Activated CD4-positive, alpha-beta T cell treated with anti-CD3 and anti-CD28 coated beads, Interleukin-2, Interleukin-4, amounts not matched to agents 100 ng/mL and 50 ng/mL, durations not matched to agents 16 hours and 8 hours (primary cell): ENCODE measurements around the gene RHOBTB3.

Experiments used
- DNase-seq: peaks from one replicate; pipeline ENCODE4 v3.0.0-alpha.2; 2020; ENCODE audit warnings: low spot score

RHOBTB3 gene

DNA sequence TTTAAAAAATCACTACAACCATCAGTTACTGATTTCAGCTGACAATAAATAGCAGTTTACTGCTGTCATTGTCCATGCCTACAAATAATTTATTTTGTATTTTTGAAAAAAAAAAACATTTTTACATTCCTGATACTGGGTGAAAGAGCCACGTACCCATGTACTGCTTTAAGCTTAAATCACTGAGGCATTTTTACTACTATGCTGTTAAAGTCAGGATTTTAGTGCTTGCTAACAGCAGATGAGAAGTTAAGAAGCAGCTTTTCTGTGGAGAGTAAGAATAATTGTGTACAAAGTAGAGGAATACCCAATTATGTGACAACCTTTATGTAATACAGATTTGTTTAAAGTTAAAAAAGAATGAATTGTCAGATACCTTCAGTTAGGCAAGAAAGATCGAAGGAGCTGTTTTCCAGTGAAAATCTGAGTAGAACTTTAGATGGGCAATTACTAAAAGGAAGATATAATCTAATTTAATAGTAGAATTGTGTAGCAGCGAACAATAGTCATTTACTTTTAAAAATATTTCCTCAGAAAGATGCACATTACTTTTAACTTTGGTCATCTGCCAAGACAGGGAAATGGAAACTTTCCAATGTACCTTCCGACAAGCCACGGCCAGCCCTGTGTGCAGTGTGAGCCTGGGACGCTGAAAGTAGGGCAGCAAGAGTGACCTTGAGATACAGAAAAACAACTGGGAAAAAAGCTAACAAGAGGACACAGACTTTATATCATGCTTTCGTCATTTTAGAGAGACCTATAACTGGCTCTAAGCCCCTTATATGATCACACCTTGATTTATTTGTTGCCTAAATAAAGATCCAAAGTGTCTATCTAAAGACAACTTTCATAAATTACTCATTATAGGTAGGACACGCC, 39.9 kb downstream of the RHOBTB3 start:
- no peak for DNase-seq

DNA sequence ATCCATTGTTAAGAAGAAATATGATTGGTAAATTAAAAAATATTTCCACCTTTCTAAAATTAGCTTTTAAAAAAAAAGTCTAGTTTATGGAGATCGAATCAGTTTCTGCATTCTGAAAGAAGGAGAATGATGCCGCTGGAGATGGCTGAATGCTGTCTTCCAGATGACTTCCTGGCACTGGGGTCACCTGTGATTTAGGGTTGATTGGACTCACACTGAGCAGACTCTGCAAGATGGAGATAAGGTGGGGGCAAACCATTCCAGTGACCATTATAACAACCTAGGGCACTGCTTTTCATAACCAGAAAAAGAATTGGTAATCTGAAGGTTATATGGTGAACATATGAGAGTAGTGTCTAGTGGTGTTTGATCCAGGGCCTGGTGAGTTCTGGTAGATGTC, 40.8 kb downstream of the RHOBTB3 start:
- no peak for DNase-seq

DNA sequence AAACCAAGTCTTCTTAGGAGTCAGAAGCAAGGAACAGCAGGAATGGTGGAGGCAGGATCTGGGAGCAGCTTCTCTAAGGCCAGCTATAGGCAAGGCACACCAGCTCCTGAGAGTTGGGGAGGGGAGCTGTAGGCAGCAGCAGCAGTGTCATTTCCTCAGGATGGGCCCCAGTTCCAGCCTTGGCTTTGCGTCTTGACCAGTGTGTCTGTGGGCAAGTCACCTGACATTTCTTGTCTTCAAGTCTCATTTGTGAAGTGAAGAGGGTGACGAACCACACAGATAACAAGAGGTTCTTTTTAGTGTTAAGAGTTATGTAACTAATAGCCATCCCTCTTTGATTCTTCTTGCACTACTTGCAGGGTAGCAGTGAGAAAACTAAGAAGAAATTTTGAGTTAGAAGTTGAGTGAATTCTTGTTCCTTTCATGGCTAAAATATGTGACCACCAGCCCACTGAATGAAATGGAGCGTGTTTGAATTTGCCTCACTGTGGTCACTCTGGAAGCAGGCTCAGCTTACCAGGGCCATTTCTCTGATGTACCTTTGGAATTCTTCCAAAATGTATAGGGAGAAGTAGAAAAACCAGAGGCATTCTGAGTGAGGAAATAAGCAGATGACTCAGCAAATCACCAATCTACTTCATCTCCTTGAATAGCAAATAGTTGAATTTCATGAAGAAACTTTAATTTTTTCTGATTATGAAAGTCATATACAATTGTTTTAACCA, 42.4 kb downstream of the RHOBTB3 start:
- DNase-seq = no peak

DNA sequence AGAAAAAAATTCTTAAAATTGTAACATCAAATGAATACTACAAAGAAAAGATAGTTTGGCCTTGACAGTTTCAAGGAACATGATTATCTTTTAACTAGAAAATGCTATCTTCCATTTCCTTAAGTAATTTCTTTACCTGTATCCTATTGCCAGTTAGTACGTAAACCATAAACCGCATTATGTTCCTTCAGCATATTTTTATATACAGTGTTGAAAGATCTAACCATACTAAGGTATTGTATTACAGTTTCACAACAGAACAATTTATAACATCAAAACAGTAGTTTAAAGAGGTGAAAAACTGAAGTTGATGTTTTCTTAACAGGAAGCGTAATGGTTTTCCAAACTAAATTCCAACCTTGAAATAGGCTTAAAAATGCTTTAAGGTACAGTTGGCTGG, 46.3 kb downstream of the RHOBTB3 start:
- DNase-seq = no peak

DNA sequence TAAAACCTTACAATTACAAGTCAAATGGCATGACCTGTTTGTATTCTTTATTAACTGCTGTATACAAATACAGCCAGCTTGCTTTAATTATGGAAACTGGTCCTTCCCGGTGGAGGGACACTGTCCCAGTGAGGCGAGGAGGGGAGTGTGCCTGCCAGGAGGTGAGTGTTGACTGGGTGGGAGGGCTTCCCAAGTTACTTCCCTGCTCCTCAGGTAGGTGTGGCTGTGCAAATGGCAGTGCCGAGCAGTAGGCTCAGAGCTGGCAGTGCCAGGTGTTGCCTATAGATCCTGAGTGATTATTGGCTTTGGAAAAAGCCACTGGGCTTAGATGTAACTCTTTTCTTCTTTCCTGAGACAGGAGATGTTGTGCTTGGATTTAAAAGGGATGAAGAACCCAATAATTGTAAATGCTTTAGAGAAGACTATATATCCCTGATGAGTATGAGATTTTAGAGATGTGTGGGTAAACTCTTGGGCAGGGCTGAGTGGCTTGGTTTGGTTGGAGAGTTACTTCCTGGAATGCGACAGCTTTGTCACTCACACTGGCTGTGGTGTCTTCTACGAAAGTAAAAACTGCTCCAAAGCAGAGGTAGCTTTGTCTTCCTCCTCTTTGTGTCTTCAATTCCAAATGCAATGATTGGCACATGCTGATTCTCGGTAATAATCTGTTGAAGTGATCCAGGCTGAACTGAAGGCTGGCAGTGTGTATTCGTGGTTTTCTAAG, 47.7 kb downstream of the RHOBTB3 start:
- DNase-seq = no peak

DNA sequence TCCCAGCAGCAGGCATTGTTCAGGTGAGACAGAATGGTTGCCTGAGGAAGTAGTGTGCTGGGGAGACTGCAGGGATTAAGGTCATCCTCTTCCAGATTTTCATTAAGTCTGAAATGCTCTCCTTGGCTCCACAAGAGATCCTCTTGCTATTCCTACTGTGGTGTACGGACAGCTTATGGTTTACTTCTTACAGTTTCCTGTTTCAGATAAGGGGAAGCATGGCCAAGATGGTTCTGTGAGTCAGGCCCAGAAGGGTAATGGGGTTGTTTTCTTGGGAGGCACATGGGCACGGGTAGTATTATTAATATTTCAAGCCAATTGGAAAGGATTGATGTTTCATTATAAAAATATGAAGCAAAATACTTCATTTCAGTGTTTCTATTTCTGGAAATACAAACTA, 48.5 kb downstream of the RHOBTB3 start:
- no peak for DNase-seq

DNA sequence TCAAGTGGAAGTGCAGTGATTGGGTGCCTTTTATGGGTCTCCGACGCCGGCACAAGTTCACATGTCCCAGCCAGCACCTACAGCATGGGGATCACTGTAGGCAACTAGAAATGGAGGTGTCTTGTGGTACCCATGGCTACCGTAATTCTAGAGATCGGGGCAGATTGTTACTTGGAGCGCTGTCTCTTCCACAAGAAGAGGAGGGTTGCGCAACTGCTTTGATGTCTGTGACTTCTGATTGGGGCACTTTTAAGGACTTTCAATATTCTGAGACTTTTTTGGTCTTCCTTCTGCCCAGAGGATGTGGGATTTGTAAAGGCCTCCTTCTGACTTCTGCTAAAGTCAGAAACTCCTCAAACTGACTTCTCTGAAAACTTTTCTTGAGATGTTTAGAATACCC, 49.5 kb downstream of the RHOBTB3 start:
- no peak for DNase-seq

DNA sequence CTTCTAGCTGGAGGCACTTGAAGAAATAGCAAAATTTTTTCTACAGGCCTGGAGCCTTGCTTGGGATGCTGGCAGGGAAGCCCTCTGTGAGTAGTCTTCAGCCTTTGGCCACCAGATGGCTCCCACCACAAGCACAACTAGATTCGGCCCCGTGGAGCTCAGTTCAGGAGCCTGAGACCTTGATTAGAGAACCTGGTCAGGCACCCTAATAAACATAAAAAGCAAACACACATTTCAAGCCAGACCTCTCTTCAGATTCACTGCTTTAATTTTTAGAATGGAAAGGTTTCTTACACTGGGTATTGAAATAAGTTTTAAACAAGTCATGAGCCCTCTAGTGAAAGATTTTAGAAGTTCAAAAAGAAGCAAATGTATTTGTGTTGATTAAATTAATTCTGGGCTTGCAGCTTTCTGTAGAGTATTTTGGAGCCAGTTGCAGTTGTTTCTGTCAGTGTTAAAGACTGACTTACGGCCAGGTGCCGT, 50.0 kb downstream of the RHOBTB3 start:
- peak; percentile 77 for DNase-seq

DNA sequence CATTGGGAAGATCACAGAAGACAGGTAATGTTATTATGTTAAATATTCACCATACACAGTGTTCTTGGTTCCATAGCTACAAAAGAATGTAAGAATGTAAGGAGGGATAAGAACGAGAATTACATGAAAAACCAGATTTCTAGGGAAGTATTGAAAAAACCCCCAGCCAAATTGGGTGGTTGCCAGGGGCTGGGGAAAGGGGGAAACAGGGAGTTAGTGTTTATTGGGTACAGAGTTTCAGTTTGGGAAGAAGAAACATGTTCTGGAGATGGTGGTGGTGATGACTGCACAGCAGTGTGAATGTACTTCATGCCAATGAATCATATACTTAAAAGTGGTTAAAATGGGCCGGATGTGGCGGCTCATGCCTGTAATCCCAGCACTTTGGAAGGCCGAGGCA, 51.0 kb downstream of the RHOBTB3 start:
- no peak for DNase-seq

DNA sequence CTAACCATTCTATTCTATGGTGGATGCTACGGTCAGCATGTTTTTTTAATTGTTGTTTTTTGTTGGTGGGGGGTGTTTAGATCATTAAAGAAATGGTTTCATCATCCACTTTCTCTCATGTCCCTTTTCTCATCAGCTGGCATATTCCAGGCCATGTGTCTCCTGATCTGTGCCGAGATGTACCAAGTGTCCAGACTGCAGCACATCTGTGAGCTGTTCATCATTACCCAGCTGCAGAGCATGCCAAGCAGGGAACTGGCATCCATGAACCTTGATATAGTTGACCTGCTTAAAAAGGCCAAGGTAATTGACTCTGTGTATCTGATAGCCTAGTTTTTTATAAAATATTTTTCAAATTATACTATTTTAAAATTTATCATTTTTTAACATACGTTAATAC, 52.5 kb downstream of the RHOBTB3 start:
- no peak for DNase-seq

DNA sequence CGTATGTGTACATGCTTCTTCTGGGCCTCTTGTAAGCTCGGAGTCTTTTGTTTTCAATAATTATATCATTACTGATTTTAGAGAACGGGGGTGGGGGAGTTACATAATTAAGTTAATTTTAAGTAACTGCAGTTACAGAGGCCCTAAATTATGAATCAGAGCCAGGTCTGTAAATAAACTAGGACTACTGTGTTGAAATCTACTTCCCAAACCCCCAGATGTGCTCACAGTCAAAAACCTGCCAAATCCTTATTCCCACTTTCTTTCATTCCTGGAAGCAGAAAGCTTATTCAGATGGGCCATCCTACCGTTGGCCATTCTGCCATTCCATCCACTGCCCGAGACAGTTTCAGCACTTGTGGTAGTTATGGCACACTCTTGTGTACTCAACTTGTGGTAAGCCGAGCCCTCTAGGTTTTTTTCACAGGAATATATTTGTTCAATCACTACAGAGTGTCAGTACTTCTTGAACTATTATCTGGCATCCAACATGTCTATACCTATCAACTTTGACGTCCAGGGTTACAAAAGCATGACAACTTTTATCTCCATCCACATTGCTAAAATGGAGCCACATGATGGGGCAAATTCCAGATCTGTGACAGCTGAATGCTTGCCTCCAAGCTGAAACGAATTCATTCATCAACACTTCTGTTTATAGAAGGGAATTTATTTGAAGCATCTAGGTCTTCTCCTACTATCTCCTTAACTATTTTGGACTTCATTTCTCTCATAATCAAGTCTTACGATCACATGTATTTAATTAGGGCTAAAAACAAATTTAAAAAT, 53.6 kb downstream of the RHOBTB3 start:
- no peak for DNase-seq

DNA sequence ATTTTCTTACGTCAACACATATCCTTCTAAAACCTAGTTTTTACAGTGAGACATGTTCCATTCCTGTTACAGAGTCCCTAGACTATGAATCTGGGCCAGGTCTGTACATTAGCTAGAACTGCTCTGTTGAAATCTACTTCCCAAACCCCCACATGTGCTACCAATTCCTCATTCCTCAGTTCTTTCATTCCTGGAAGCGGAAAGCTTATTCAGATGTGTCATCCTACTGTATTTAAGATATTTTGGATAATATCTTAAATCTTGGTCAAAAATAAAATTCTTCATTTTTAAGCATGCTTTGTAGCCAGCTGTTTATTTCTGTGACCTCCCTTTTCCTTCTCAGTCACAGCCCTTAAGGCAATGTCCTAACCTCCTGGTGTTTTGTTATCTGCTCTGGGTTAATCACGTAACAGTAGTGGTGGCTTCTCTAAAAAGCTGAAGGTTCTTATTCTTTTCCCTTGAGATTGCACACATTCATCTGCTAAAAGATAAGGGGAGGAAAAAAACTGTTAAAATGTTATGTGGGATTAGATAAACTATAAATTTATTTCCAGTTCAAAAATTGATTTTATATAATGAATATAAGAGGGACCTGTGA, 55.8 kb downstream of the RHOBTB3 start:
- no peak for DNase-seq

DNA sequence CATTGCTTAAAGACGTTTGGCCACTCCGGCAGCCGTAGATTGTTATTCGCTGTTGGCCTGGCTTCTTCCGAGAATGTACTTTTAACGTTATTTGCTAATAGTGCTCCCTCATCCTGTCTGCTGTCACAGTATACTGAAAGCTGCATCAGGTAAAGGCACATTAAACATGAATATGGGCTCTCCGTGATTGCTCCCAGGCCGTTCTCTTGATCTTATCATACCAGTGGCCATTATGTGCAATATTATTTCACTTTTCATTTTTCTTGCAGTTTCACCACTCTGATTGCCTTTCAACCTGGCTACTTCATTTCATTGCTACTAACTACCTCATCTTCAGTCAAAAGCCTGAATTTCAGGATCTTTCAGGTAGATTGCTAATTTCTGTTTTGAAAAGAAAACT, 57.4 kb downstream of the RHOBTB3 start:
- no peak for DNase-seq

DNA sequence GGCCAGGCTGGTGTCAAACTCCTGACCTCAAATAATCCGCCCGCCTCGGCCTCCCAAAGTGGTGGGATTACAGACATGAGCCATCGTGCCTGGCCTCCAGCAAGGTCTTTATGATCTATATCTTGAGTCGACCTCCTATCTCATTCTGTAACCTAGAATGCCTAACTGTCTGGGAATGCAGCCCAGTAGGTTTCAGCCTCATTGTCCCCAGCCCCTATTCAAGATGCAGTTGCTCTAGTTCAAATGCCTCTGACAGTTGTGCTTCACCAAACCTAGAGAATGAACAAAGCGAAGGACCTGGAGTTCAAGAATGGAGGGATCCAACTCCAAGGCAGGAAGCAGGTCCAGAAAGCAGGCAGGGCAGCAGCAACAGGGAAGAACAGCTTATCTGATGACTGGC, 60.6 kb downstream of the RHOBTB3 start:
- DNase-seq = no peak

DNA sequence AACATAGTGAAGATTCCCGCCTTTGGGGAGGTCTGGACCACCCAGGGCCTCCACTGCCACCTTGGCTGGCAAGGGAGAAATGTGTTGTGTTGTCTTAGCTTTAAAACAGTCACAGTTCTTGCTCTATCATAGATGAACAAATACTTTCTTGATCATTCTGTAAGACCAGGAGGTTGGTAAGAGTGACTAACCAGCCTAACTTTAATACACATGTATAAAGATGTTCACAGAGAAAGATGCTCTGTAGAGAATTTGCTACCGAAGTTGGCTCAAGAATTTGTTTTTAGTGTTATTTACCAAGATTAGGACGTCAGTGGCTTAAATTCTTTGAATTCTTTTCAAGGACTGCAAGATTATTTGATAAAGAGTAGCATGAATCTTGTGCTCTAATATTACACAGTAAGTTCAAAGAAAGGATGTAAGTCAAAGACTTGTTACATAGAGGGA, 63.0 kb downstream of the RHOBTB3 start:
- DNase-seq = no peak

DNA sequence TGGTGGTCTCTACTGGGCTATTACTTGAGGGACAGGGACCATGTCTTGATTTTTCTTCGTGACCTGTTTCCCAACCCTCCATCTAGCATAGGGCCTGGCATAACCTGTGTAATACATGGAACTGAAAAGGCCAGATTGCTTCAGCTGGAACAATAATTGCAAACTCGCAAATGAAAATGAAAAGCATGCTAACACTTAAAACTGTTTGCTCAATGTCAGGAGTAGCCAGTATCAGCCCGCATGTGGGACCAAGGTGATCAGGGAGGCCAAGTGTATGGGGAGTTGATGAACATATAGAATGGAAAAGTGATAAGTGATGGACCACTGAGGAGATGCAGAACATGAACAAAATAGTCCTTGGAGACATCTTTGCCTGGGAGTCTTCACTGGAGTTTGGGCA, 66.2 kb downstream of the RHOBTB3 start:
- DNase-seq = no peak

DNA sequence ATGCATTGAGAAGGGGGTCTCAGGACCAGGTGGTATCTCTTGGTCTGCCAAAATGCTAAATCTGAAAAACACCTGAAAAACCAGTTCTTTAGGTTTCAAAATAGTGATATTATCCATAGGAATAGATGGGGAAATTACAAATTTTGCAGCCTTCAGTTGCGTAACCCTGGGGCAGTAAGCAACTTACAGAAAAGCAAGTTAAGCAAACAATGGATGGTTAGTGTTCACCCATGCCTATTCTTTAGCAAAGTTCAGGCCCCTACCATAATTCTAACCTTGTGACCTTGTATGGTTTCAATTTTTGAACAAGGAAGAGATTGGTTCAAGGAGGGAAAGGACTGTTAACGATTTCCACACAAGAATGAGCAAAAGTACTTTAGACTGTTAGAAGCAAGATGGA, 66.9 kb downstream of the RHOBTB3 start:
- no peak for DNase-seq

DNA sequence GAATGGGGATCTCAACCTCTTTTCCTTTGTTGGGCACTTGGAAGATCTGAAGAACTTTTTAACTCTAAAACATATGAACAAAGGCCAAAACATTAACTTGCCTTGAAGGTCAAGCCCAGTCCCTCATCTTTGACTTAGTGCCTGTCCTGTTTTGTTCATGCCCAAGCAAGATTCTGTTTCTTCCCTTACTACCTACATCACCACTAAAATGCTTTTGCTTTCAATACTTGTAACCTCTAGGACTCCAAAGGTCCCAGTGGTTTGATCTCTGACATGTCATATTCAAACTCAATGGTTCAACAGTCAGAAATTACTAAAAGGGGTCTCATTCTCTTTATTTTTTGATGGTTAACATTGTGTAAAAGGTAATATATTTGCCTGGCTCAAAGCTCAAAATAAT, 67.4 kb downstream of the RHOBTB3 start:
- DNase-seq = no peak

DNA sequence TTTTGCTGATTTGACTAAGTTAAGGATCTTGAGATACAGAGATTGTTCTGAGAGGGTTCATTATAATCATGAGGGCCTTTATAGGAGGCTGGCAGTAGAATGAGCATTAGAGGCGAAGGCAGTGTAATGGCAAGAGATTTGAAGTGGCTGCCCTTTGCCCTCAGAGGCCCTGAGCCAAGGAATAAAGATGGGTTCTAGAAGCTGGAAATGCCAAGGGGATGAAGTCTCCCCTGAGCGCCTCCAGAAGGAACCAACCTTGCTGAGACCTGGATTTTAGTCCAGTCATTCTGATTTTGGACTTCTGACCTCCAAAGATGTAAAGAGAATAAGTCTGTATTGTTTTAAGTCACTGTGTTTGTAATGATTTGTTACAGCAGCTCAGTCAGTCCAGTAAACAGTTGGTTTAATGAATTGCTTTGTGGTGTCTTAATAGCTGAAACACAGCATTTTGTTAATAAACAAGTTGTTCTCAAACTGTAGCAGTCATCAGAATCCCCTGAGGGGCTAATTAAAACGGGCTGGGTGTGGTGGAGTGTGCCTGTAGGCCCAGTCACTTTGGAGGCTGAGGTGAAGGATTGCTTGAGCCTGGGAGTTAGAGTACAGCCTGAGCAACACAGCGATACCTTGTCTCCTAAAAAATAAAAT, 68.2 kb downstream of the RHOBTB3 start:
- no peak for DNase-seq

DNA sequence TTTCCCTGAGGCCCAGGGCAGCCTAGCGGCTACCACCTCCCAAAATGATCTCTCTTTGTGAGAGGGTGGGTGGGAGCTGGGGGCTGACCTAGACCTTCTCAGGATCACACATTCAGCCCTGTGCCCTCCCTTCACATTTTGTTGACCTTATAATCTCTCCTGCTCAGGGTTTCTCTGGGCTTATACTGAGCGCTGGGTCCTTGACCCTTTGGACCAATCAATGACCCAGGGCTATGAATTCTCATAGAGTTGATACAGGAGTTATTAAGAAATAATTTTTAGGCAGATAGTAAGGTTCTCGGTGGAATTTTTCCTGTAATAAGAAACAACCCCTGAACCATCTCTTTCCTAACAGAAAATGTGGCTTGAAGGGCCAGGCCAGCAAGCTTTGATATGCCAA, 69.4 kb downstream of the RHOBTB3 start:
- DNase-seq = no peak

DNA sequence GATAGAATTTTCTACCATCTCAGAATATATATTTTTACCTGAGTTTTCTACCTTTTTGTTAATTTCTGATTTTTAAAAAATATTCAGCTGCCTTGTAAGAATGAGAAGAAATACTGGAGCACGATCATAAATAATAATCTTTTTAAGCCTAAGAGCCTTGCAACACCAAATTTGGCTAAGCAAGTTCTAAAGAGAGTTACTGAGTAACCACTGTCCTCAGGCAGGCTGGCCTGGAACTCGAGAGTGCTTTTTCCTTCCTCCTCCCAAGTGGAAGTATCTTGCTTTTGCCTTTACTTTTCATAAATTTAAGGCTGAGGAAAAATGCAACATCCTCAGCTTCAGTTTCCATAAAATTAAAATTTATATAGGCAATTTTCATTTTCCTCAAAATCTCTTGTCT, 70.4 kb downstream of the RHOBTB3 start:
- DNase-seq = no peak
